Bronchial epithelial cell (primary cell): Measurements from ENCODE around the gene SORBS1. TPM values are rescaled to one million over a fixed set of nuclear protein-coding genes. Genes with fewer than 3 reads are reported as not detected.

Source experiments
- DNase-seq: peaks from one replicate; pipeline ENCODE4 v3.0.0-alpha.2; 2010; ENCODE audit warnings: low read depth
- FAIRE-seq: peaks from 2 replicates; lab custom pipeline; 2011; peaks lifted over from hg19 to GRCh38; lab: Jason Lieb, UNC
- H3K27me3 ChIP-seq: 2 replicates; pipeline ENCODE4 v1.5.1; 2011; ENCODE audit warnings: low read length; ENCODE audit not compliant: control insufficient read depth, insufficient read depth
- H3K36me3 ChIP-seq: 2 replicates; pipeline ENCODE4 v1.5.1; 2011; ENCODE audit warnings: low read length; ENCODE audit not compliant: control insufficient read depth, insufficient read depth
- H3K4me3 ChIP-seq: 2 replicates; pipeline ENCODE4 v1.5.1; 2011; ENCODE audit warnings: mild to moderate bottlenecking, low read depth, low read length, control low read depth
- total RNA-seq: library from RNA; depleted of rRNA; stranded (reverse); fragments of >200 nt; gene quantifications from 2 replicates; pipeline ENCODE4 v1.2.1, GENCODE V29; 2014
- TF ChIP-seq, protein P1 (sequence below): IDR thresholded peaks from 2 replicates; pipeline ENCODE4 v1.5.1; 2011; ENCODE audit warnings: mild to moderate bottlenecking, moderate library complexity, low read length, control low read depth, inconsistent platforms; ENCODE audit not compliant: insufficient read depth, severe bottlenecking

SORBS1 gene
- total RNA-seq, 1 donor from 2014 or later = under 0.01 TPM

GRCh38 chr10:95324436-95325268 lies 236.5 kb downstream of the SORBS1 start:
- H3K36me3 ChIP-seq = no peaks in the 10 kb centered on the region
- TF ChIP-seq, protein P1, sequence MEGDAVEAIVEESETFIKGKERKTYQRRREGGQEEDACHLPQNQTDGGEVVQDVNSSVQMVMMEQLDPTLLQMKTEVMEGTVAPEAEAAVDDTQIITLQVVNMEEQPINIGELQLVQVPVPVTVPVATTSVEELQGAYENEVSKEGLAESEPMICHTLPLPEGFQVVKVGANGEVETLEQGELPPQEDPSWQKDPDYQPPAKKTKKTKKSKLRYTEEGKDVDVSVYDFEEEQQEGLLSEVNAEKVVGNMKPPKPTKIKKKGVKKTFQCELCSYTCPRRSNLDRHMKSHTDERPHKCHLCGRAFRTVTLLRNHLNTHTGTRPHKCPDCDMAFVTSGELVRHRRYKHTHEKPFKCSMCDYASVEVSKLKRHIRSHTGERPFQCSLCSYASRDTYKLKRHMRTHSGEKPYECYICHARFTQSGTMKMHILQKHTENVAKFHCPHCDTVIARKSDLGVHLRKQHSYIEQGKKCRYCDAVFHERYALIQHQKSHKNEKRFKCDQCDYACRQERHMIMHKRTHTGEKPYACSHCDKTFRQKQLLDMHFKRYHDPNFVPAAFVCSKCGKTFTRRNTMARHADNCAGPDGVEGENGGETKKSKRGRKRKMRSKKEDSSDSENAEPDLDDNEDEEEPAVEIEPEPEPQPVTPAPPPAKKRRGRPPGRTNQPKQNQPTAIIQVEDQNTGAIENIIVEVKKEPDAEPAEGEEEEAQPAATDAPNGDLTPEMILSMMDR = no peak
- no peak overlapping the region for H3K4me3 ChIP-seq
- DNase-seq = no peak
- H3K27me3 ChIP-seq = no peaks in the 10 kb centered on the region
- no peak for FAIRE-seq

DNA sequence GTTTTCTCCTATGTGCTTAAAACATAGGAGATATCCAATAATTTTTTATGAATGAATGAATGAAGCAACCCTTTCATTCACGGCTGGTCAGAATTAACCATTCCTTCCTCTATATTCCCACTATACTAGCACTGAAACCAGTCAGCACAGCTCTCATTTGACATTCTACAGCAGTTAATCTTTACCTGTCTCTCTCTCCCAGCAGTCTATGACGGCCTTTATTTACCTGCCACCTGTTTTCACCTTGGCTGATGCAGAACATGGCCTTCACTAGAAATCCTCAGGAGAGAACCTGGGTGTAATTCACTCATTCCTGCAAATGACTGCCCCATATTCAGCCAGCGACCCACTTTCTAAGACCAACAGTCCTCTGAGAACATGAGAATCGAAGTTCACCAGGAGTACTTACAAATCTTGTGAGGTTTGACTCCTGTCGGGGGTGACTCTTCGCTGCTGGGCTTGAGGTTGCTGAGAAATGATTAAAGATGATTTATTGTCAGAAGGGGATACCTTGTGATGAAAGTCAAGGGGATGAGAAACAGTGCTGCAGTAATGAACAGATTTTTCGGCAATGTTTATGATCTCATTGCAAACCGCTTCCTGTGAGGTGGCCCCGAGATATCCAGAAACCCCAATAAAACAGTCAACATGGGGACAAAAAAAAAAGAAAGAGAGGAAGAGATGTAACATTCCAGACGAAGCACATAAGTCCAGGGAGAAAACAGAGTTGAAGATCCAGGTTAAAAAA lies 239.4 kb downstream of the SORBS1 start:
- FAIRE-seq = no peak
- Histone ChIP-seq H3K27me3 (no peaks in the 10 kb centered on the region), H3K4me3 (no peak overlapping the region), H3K36me3 (no peaks in the 10 kb centered on the region)
- TF ChIP-seq, protein P1 = no peak
- no peak for DNase-seq

DNA sequence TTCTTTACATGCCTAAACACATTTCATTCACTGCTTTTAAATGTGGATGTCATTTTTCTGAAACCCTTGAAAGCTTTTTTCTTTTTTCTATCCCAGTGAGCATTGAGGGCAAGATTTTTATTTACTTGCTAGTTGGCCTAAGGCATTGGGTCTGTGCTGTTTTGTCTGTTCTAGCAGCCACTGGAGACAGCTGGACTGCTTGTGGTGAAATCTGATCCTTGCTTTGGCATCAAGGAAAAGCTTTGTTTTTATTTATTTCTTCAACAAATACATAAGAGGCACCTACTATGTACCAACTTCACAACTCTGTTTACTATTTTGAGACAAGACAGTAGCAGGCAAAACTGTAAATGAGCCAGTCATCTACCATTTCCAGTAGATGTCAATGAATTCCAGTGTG lies 241.9 kb downstream of the SORBS1 start:
- TF ChIP-seq, protein P1 = no peak
- H3K4me3 ChIP-seq = no peak overlapping the region
- no peaks in the 10 kb centered on the region for H3K36me3 ChIP-seq
- peak; percentile 29 for DNase-seq
- no peak for FAIRE-seq
- peaks cover 2% of the 10 kb centered on the region for H3K27me3 ChIP-seq

GRCh38 chr10:95315509-95315908 lies 245.7 kb downstream of the SORBS1 start:
- Histone ChIP-seq H3K27me3 (peaks cover 3% of the 10 kb centered on the region), H3K4me3 (no peak overlapping the region), H3K36me3 (no peaks in the 10 kb centered on the region)
- FAIRE-seq (no peak), DNase-seq (no peak)
- TF ChIP-seq, protein P1 = no peak

DNA sequence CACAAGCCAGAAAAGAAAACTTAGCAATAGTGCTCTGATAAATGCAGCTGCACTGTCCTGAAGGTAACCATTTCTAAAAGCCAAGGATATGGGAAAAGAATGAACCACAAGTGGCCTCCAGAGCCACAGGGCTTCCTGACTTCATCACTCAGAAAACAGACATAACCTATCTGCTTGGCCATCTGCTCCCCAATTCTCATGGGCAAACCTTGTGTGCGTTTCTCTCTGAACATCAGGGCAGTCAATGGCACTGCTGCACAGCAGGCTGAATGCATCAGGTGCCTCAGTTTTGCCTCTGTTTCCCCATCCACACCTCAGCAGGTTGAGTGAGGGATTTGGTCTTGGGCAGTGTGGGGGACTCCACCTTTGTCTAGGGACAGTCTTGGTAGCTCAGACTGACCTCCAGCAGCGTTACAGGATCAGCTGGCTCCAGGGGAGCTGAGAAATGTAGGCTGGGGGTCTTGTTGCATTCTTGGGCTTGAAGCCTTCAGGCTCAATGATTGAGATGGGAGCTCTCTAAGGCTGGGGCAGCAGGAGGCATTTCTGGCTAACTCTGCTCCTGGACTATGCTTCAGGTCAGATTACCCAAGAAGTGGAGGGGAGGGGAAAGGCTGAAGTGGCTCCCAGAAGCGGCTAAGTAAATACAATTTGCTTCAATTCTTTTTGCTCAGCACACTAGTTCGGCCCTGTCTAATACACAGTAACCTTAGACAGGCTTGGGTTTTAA lies 246.8 kb downstream of the SORBS1 start:
- no peak for FAIRE-seq

More for the DNA sequence above, 246.8 kb downstream of the SORBS1 start:
- no peak for DNase-seq
- TF ChIP-seq, protein P1 = no peak
- no peak overlapping the region for H3K4me3 ChIP-seq
- no peaks in the 10 kb centered on the region for H3K36me3 ChIP-seq
- H3K27me3 ChIP-seq = peaks cover 3% of the 10 kb centered on the region
